HG03097 (cell line): Measurements from ENCODE around the gene MOB3B.
"Not testable (repeated sequence)": the region's sequence is repeated elsewhere in the genome, so short reads cannot be mapped to it uniquely, and the experiment has no call there.

Experiments
- ATAC-seq: cut with Tn5 transposase; IDR thresholded peaks from one replicate; pipeline ENCODE4 v1.9.1; 2021; ENCODE audit not compliant: unreplicated experiment, low FRiP score

The MOB3B gene

DNA sequence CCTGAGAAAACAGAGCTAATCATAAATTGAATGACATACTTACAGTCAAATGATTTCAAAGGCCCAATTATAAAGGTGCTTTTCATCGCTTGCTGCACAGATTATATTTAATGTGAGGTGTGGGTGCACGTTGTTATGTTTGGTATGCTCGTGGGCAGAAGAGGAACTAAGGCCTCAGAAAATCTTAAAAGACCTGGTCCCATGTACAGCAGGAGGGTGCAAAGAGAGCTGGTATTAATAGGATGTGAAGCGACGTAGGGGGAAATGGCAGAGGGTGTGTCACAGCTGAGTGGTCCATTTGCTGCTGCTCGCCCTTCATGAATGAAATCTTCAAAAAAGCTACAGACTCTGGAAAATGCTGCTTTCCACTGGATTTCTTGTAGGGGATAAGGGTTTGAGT lies 46.0 kb downstream of the MOB3B start:
- ATAC-seq: no peak

GRCh38 chr9:27482709-27483108 lies 46.9 kb downstream of the MOB3B start:
- ATAC-seq: no peak

- ATAC-seq: no peak
Observed at GRCh38 chr9:27478322-27478721, 51.3 kb downstream of the MOB3B start.

- no peak for ATAC-seq
Observed at GRCh38 chr9:27476870-27477515, 52.6 kb downstream of the MOB3B start.

- ATAC-seq: no peak
Observed at GRCh38 chr9:27475057-27475595, 54.5 kb downstream of the MOB3B start.

DNA sequence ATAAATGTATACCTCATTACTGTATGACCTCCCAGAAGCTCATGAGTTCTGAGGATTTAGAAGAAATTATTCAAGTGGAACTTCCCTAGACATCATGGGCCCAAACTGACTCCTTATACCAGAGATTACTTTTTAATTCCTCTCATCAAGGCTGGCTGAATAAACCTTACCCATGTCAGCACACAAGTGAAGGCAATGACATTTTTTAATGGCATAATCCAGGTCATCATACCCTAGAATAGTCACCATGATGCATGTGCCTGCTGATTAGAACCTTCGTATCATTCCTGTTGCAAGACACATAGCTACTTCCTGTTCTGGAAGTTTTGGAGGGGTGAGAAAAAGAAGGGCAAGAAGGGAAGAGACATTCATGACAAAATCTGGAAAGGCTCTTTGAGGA lies 55.3 kb downstream of the MOB3B start:
- ATAC-seq: no peak

DNA sequence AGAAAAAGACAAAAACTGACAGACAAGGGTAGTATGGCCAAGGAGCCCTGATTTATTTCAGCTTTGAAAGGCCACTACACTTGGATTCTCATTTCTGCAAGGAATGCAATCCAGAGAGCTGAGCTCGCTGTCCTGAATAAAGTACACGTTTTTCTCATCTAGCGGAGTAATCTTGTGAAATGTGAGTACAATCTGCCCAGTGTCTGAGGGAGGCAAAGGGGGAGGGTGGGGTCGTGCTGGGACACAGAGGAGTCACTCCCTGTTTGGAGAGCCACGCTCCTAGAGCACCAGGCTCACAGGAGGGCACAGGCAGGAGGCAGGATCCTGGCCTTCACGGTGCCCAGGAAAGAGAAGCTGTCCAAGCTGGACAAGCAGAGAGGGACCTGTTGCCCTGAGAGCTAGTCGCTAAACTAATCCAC lies 56.5 kb downstream of the MOB3B start:
- ATAC-seq: no peak

- no peak for ATAC-seq
Observed at GRCh38 chr9:27472195-27472594, 57.4 kb downstream of the MOB3B start.

GRCh38 chr9:27471789-27472188 lies 57.8 kb downstream of the MOB3B start:
- ATAC-seq: no peak

GRCh38 chr9:27471366-27471765 lies 58.2 kb downstream of the MOB3B start:
- ATAC-seq: no peak

DNA sequence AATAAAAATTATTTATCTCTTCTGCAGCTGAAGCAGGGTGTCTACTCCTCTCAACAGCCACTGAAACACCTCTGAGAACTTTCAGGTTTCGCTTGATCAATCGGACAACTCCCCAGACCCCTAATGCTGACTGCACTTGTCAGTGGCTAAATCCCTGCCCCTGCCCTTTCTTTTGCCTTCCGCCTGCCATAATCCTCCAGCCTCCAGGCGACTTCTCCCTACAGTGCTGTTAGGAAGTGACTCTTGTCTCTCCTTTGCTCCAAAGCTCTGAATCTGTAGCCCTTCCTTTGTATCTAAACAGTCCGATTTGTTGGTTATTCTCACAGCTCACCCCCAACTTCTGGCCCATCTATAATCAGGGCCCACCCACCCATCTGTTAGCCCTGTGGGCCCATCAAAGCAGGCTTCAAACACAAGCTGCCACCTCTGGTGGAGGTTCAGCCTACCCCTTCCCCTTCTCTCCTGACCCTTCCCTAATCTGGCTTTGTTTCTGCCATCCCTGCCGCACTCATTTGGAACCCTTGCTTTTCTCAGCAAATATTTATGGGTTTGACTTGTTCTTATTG lies 59.2 kb downstream of the MOB3B start:
- ATAC-seq: no peak

DNA sequence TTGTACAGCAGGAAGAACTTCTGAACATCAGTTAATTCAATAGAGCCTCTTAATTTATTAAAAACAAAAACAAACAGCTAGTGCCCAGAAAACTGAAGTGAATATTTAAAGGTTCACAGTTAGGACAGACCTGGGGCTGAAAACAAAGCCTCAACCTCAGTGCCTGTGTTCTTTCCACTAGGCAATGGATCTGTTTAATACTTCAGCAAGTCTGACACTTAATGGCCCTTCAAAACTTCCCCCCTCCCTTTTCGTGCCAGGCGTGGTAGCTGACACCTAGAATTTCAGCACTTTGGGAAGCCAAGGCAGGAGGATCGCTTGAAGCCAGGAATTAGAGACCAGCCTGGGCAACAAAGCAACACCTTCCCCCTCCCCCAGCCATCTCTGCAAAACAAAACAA lies 60.1 kb downstream of the MOB3B start:
- no peak for ATAC-seq

- ATAC-seq: no peak
Observed at GRCh38 chr9:27468462-27469110, 61.0 kb downstream of the MOB3B start.

GRCh38 chr9:27468000-27468399 lies 61.6 kb downstream of the MOB3B start:
- no peak for ATAC-seq

GRCh38 chr9:27467486-27467885 lies 62.1 kb downstream of the MOB3B start:
- ATAC-seq: no peak

- ATAC-seq: not testable (repeated sequence)
Observed at GRCh38 chr9:27466516-27466915, 63.1 kb downstream of the MOB3B start.

GRCh38 chr9:27464950-27465349 lies 64.7 kb downstream of the MOB3B start:
- ATAC-seq: not testable (repeated sequence)

- ATAC-seq: no peak
Observed at GRCh38 chr9:27462846-27463245, 66.8 kb downstream of the MOB3B start.

DNA sequence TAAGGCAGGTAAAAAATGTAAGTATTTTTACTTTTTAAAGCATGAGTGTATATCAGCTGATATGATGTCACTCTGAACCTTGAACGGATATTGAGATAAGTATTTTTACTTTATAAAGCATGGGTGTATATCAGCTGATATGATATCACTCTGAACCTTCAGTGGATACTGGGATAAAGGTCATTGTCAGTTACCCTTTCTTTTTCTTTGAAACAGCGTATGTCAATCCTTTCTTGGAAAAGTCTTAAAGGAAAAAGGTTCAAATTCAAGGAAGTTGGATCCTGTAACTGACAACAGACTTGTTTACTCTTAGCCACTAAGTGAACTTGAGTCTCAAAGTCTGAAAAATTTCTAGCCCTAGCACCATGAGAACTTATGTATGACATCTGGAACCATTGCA lies 67.2 kb downstream of the MOB3B start:
- no peak for ATAC-seq

- ATAC-seq: peak; percentile 77
Observed at GRCh38 chr9:27460226-27461023, 69.2 kb downstream of the MOB3B start.

GRCh38 chr9:27457445-27457844 lies 72.2 kb downstream of the MOB3B start:
- no peak for ATAC-seq
